Heart left ventricle (tissue), 13 donors: ENCODE data around the gene NAXE.

Source experiments
- CTCF ChIP-seq, 12 donors: fragments of 200-600 bp; sonication (generic) in 4 of 12; IDR thresholded peaks; one replicate each; pipeline versions ENCODE4 v1.5.0 to v1.8.0; 2018 to 2022; ENCODE audit warnings: antibody characterized with exemption in 12 of 12, mild to moderate bottlenecking in 5 of 12
- POLR2A ChIP-seq, 2 donors: fragments of 450-650 bp; IDR thresholded peaks; one replicate each; pipeline ENCODE4 v1.6.1; 2017; ENCODE audit warnings: antibody characterized with exemption in 2 of 2, mild to moderate bottlenecking in 2 of 2, moderate library complexity in 2 of 2
- donor health status: ischemic (EF 13 %, LVEDD 7.1; RV severe dilation, severe dysfunction).
- donor health status: DM: no; HTN: yes; CAD: no.
- donor health status: DM: no; HTN: no; CAD: no.
- donor health status: ischemic (EF 25% LVEDD 6.9; RV normal size, moderate dysfunction).
- donor health status: ischemic (EF 25% LVEDD 5.7; RV mildly dilated, moderate dysfunction).
- donor health status: ischemic (EF 35%, LVEDD 5.7; RV mildly dilated, moderate dysfunction).
- donor health status: nonischemic (EF 11% LVEDD 7.7; RV severe dilation, severe dysfunction).
- donor health status: DM: yes; HTN: yes; CAD: no.
- donor health status: PGD.
- donor health status: ischemic (EF 29% LVEDD 5.4; RV normal size, mild dysfunction).
- donor health status: nonischemic (EF 23%, LVEDD 6.1; RV moderate dilation, normal function).

GRCh38 chr1:156553860-156554485 lies 37.6 kb upstream of the NAXE start:
- TF ChIP-seq CTCF (IDR thresholded peaks at IDR 0.05) (no peak), POLR2A (IDR thresholded peaks at IDR 0.05) (no peak)
